GM18517 (cell line): ENCODE results near the gene SCN8A.

Experiments
- ATAC-seq: cut with Tn5 transposase; IDR thresholded peaks from one replicate; pipeline ENCODE4 v1.9.1; 2021; ENCODE audit warnings: mild to moderate bottlenecking, moderate library complexity; ENCODE audit not compliant: unreplicated experiment

Gene SCN8A

GRCh38 chr12:51811203-51812202 is 220.5 kb downstream of the SCN8A start:
- no peak for ATAC-seq

DNA sequence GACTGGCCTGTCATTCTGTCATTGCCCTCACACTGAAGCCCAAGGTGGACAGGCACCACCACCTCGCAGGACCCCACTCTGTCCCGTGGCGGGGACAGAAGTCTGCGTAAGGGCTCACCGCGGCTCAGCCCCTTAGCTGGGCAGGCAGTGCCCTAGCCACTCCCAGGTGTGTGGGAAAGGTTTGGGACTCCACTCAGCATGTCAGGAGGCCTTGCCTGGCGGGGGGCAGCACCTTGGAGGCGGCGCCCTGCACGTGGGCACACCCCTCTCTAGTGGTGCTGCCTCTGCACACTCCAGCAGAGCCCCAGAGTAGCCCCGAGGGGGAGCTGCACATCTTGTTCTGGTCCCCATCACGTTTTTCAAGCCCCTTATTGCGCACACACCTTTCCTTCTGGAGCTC is 221.8 kb downstream of the SCN8A start:
- no peak for ATAC-seq

- ATAC-seq, result no peak
These were observed 222.9 kb downstream of the SCN8A start for GRCh38 chr12:51813931-51814310.

- no peak for ATAC-seq
These were observed 223.5 kb downstream of the SCN8A start for GRCh38 chr12:51814311-51815088.

DNA sequence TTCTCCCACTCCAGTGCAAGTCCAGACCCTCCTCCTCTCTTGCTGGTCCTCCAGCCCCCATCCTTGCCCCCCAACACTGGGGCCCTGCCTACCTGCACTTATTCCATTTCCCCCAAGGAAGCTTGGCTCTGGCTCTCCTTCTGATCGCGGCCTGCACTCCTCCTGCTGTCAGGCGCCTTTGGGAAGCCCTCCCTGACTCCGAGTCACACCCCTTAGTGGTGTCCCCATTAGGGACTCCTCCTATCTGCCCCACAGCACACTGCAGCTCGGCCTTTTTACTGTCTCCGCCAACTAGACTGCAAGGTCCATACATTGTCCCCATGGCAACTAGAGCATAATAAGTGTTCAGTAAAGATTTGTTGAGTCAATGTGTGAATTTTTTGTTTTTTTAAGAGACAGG is 224.5 kb downstream of the SCN8A start:
- no peak for ATAC-seq

- ATAC-seq, result no peak
These were observed 226.3 kb downstream of the SCN8A start for GRCh38 chr12:51817027-51817953.

GRCh38 chr12:51818086-51818485 is 227.1 kb downstream of the SCN8A start:
- no peak for ATAC-seq

- ATAC-seq, result no peak
These were observed 227.7 kb downstream of the SCN8A start for GRCh38 chr12:51818566-51819300.

DNA sequence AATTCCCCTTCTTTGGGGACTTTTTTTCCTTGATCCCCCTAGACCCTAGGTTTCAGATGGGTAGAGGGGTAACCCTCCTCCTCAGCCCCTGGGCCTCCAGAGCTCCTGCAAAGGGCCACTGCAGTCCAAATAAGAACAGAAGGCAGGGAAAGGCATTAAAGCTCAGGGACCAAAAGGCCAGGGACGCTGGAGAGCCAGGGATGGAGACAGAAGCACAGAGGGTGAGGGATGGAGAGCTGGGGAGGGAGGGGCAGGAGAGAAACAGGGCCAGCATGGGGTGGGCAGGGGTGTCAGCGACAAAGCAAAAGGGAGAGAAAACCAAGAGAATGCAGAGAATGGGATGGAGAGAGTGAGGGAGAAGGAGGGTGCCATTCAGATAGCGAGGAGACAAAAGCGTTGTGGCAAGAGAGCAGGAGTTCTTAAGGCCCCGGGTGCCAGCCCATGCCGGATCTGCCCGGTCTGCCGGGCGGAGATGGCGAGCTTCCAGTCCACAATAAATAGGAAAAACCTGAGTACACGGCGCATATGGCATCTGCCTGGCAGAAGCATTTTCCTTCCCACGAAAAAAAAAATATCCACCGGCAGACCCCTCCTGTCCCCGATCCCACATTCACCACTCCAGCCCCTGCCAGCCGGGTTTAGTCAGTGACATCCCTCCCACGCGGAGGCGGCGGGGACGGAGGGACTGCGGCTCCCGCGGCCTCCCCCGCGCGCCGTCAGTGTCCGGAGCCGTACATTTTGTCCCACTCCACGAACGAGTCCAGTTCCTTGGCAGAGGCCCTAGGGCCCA is 228.9 kb downstream of the SCN8A start:
- no peak for ATAC-seq

DNA sequence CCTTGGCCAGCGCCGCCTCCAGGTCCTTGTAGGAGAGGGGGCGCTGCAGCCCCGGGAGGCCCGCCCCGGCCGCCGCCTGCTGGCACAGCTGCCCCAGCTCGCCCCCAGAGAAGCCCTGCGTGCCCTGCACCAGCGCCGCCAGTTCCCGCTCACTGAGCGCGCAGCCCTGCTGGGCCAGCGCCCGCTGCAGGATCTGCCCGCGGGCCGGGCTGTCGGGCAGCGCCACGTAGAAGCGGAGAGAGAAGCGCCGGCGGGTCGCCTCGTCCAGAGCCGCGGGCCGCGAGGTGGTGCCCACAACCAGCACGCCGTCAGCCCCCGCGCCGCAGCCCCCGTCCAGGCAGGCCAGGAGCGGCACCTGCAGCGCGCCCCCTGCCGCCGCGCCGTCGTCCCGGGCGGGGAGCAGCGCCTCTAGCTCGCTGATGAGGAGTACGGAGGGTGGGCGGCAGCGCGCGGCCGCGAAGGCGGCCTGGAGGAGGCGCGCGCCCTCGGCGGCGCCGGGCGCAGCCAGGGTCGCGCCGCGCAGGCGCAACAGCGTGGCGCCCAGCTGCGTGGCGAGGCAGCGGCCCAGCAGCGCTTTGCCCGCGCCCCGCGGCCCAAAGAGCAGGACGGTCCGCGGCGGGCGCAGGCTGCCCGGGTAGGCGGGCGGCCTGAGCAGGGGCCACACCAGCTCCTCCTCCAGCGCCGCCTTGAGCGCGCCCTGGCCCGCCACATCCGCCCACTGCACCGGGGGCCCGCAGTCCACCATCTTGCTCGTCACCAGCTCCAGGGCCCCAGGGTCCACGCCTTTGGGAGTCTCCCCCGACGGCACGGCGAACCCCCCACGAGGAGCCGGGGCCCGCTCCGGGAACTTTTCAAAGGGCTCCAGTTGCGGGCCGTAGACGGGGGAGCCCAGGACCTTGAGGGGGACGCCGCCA is 229.8 kb downstream of the SCN8A start:
- ATAC-seq, result no peak

- ATAC-seq, result no peak
These were observed 230.6 kb downstream of the SCN8A start for GRCh38 chr12:51821440-51822260.

DNA sequence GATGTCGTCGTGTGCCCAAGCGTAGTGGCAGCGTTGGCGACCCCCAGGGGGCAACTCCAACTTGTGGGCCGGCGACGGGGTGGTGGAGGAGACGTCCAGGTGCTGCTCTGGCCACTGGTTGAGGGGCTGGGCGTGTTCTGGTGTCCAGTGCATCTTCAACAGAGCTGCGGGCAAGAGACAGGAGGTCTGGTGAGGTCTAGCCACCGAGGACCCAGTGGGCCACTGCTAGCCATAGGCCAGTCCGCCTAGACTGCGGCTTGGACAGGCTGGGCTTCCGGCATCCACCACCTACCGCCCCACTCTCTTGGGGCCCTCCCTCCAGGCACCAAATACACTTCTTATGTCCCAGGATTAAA is 231.2 kb downstream of the SCN8A start:
- no peak for ATAC-seq

- ATAC-seq, result no peak
These were observed 231.9 kb downstream of the SCN8A start for GRCh38 chr12:51822956-51823355.

DNA sequence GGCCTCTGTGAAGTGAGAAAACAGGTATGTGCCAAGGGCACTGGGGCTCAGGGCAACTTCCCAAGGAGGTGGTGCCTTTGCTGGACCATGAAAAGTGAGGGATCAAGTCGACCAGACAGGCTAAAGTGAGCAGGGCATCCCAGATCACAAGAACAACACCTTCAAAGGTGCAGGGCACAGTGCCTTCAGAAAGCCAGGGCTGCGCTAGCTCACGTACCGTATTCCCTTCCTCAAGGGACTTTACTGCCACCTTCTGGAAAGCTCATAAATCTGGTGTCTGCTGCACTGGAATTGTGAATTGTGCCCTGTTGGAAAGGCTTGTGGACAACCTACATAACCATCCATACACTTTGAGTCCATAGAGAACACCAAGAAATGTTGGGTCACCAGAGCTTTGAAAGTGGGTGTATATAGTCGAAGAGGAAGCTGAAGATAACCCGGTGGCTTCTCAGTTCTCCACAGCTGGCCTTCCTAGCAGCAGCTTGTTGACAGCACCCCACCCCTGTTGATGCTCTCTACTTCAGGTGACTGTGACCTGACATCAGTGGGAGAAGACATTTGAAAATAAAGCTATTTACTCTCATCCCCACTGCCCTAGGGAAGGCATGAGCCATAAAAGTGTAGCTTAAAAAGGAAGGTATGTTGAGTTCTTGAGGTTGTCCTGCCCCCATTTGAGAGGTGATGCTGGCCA is 233.0 kb downstream of the SCN8A start:
- no peak for ATAC-seq

DNA sequence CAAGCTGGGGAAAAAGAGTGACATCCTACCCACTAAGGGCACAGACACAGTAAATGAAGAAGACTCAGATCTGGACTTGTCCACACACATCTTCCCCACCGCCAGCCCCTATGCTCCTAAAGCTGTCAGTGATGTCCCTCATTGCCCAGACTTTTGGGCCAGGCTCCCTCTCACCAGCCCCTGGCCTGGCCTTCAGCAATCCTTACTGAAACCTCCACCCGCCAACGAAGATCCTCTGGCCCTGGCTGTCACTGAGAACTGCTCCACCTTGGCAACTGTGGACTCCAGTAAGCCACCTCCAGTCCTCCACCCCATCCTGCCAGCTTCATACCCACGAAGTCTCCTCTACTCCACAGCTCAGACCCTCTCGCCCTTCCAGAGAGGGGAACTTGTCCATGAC is 234.2 kb downstream of the SCN8A start:
- ATAC-seq, result no peak

DNA sequence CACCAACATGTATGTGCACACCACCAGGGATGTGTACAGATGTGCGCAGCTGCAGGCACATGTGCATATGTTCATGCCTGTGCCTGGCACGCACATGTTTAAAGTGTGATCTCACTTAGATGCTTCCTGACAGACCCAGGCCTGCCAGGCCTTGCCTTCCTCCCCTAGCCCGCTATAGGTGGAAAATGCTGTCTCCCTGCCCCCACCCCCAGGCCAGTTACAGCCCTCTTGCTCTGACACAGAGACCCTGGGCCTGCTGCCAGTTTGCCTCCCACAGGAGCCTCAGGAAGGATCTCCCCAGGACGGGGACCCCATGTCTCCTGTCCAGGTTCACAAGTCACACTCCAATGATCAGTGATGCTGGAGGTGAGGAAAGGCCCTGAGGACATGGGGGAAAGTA is 235.8 kb downstream of the SCN8A start:
- ATAC-seq, result no peak
